Brain microvascular endothelial cell (primary cell): ENCODE results near the gene TBC1D19.

ENCODE experiments used
- DNase-seq: peaks from one replicate; pipeline ENCODE4 v3.0.0-alpha.2; 2020
- H3K27ac ChIP-seq: fragments of 250-450 bp; sonication (Bioruptor Pico); 2 replicates; pipeline ENCODE4 v1.5.1; 2020; ENCODE audit warnings: mild to moderate bottlenecking, moderate library complexity
- H3K27me3 ChIP-seq: fragments of 250-450 bp; sonication (Bioruptor Pico); replicated peaks from 2 replicates; pipeline ENCODE4 v1.5.1; 2020; ENCODE audit warnings: mild to moderate bottlenecking
- H3K36me3 ChIP-seq: fragments of 250-450 bp; sonication (Bioruptor Pico); replicated peaks from 2 replicates; pipeline ENCODE4 v1.5.1; 2020; ENCODE audit warnings: mild to moderate bottlenecking
- H3K4me3 ChIP-seq: 2 replicates; pipeline ENCODE4 v1.5.1; 2011; ENCODE audit warnings: low read depth, mild to moderate bottlenecking, control low read depth, low read length, moderate library complexity
- CTCF ChIP-seq: IDR thresholded peaks from 2 replicates; pipeline ENCODE4 v1.5.1; 2011; ENCODE audit warnings: low read depth, mild to moderate bottlenecking, moderate library complexity, low read length, control low read depth, inconsistent platforms; ENCODE audit errors: missing control alignments
- in situ Hi-C: cut with HindIII; loops from 2 replicates; pipeline ENCODE4 v1.10.0; 2017; ENCODE audit warnings: low sequenced_read_pairs, low pct_ligation_motif_present

TBC1D19 gene

DNA sequence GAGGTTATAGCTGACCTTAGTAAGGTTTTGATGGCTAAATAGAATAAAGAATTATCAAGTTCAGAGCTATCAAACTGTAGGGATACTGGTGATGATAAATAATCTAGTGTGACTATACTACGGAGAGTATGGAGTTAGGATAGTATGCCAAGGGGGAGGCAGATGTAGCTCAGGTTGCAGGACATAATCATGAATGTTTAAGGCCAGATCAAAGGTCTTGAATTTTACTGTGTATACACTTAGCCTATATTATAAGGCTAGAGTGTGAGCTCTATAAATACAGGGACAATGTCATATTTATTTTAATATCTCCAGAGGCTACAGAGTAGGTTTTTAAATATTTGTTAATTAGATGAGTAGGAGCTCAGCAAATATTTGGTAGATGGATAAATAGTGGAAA, 145.7 kb downstream of the TBC1D19 start:
- no peak for DNase-seq
- H3K36me3 ChIP-seq: no peaks in the 10 kb centered on the region
- in situ Hi-C loops: no loop called here

GRCh38 chr4:26731351-26732035, 147.6 kb downstream of the TBC1D19 start:
- DNase-seq: no peak
- TF ChIP-seq CTCF: no peak
- H3K27ac ChIP-seq: no peak overlapping the region
- H3K4me3 ChIP-seq: no peak overlapping the region
- H3K27me3 ChIP-seq: no peaks in the 10 kb centered on the region
- H3K36me3 ChIP-seq: no peaks in the 10 kb centered on the region
- in situ Hi-C loops: no loop called here

More for the DNA sequence above, 145.7 kb downstream of the TBC1D19 start:
- Histone ChIP-seq H3K4me3 (no peak overlapping the region), H3K27me3 (no peaks in the 10 kb centered on the region), H3K27ac (no peak overlapping the region)
- no peak for TF ChIP-seq CTCF

GRCh38 chr4:26732356-26732755, 148.5 kb downstream of the TBC1D19 start:
- in situ Hi-C loops: no loop called here
- no peak for TF ChIP-seq CTCF
- Histone ChIP-seq H3K4me3 (no peak overlapping the region), H3K27me3 (no peaks in the 10 kb centered on the region), H3K27ac (no peak overlapping the region), H3K36me3 (no peaks in the 10 kb centered on the region)
- DNase-seq: no peak

DNA sequence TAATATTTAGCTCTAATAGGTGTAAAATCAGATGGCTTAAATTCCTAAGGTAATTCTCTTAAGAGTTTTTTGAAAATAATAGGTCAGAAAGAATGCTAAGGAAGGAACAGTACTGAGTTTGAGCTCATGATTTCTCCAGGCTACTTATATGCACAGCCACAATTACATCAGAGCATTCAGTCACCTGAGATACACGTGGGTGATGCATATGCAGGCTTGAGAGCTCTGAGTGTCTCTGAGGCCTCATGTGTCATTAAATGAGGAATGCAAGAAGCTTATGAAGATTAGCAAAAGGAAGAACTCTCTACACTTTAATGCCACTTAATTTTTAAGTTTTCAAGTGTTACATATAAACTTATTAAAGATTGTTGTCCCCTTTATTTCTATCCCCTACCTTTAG, 152.7 kb downstream of the TBC1D19 start:
- H3K4me3 ChIP-seq: no peak overlapping the region
- in situ Hi-C loops: no loop called here
- H3K27me3 ChIP-seq: no peaks in the 10 kb centered on the region
- no peak overlapping the region for H3K27ac ChIP-seq
- DNase-seq: no peak
- no peaks in the 10 kb centered on the region for H3K36me3 ChIP-seq
- TF ChIP-seq CTCF: no peak

GRCh38 chr4:26737385-26737784, 153.5 kb downstream of the TBC1D19 start:
- Histone ChIP-seq H3K27me3 (no peaks in the 10 kb centered on the region), H3K36me3 (no peaks in the 10 kb centered on the region), H3K4me3 (no peak overlapping the region), H3K27ac (no peak overlapping the region)
- in situ Hi-C loops: no loop called here
- no peak for DNase-seq
- no peak for TF ChIP-seq CTCF

- TF ChIP-seq CTCF: no peak
- H3K4me3 ChIP-seq: no peak overlapping the region
- no peaks in the 10 kb centered on the region for H3K36me3 ChIP-seq
- no peaks in the 10 kb centered on the region for H3K27me3 ChIP-seq
- in situ Hi-C loops: no loop called here
- DNase-seq: no peak
- no peak overlapping the region for H3K27ac ChIP-seq
These were observed 157.6 kb downstream of the TBC1D19 start for GRCh38 chr4:26741491-26741871.
